ENCODE measurements around the gene PSMC5. TPM values are rescaled to one million over a fixed set of nuclear protein-coding genes. Genes with fewer than 3 reads are reported as not detected.

Gene PSMC5
- total RNA-seq, 1 donor from 2014 or later = 195 TPM

DNA sequence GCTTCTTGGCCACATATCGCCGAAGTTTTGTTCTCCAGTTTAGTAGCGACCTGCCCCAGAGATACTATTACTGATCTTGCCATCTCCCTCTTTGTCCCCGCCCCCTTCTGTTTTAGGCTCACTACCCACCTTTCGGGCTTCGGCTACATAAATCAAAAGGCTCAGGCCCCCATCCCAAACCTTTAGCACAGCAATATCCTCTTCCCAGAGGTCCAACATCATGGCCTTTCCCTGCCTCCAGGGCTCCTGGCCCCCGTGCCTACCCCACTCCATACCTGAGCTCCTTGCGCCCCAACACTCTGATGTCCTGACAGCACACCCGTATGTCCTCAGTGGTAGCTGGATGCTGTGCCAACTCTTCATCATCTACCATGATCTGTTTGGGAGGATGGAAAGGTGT is 2.9 kb upstream of the PSMC5 start:
- Mint-ChIP-seq H3K4me3 (peak overlapping the region; percentile 9), H3K4me1 (ENCODE audit: low read depth) (peaks cover 72% of the 10 kb centered on the region), H3K27ac (peak overlapping the region; percentile 5)

GRCh38 chr17:63826468-63827001 is 696 bp upstream of the PSMC5 start:
- H3K36me3 Mint-ChIP-seq (ENCODE audit: low read depth) = peaks cover 78% of the 10 kb centered on the region

More for the DNA sequence above, 2.9 kb upstream of the PSMC5 start:
- no peak for DNase-seq (ENCODE audit: low spot score)
- H3K27me3 Mint-ChIP-seq (ENCODE audit: insufficient read depth) = no peaks in the 10 kb centered on the region
- H3K9me3 Mint-ChIP-seq = no peaks in the 10 kb centered on the region
- H3K36me3 Mint-ChIP-seq (ENCODE audit: low read depth) = peaks cover 75% of the 10 kb centered on the region
- intact Hi-C loops (cut with micrococcal nuclease) = loop anchor here (10.0 kb wide), 1 partner anchor 400 kb away; no protein-coding TSS in a partner anchor

DNA sequence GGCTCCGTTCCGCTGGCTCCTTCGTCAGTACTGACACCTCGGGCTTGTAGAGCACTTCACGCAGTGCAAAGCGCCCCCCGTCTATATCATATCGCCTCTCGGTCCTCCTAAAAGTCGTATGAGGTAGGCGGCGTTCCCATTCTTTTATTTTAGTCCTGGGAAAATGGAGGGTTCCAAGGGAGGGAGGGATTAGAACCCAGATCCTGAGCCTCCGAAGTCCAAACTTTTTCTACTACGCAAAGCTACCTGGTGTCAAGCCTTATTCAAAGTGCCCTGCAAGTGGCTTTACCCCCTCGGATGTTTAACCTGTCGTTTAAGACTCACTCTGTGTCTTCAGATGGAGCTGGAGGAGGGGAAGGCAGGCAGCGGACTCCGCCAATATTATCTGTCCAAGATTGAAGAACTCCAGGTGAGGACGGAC is 580 bp downstream of the PSMC5 start:
- Mint-ChIP-seq H3K27ac (peak overlapping the region; percentile 98), H3K4me3 (peak overlapping the region; percentile 96), H3K27me3 (ENCODE audit: insufficient read depth) (no peaks in the 10 kb centered on the region), H3K9me3 (no peaks in the 10 kb centered on the region), H3K36me3 (ENCODE audit: low read depth) (peaks cover 75% of the 10 kb centered on the region), H3K4me1 (ENCODE audit: low read depth) (peaks cover 68% of the 10 kb centered on the region)
- DNase-seq (ENCODE audit: low spot score) = no peak
- intact Hi-C loops (cut with micrococcal nuclease) = loop anchor here (1.0 to 10.0 kb wide), 9 partner anchors 7 to 1899 kb away; partner anchors contain the start of genes CCDC47, CEP95, DDX5 and MAP3K3

More at GRCh38 chr17:63826468-63827001, 696 bp upstream of the PSMC5 start:
- Mint-ChIP-seq H3K27ac (peak overlapping the region; percentile 98), H3K27me3 (ENCODE audit: insufficient read depth) (no peaks in the 10 kb centered on the region), H3K9me3 (no peaks in the 10 kb centered on the region), H3K4me1 (ENCODE audit: low read depth) (peaks cover 75% of the 10 kb centered on the region), H3K4me3 (peak overlapping the region; percentile 96)
- no peak for DNase-seq (ENCODE audit: low spot score)
- intact Hi-C loops (cut with micrococcal nuclease) = loop anchor here (1.0 to 10.0 kb wide), 9 partner anchors 9 to 1898 kb away; partner anchors contain the start of genes CCDC47, CEP95, DDX5 and MAP3K3

DNA sequence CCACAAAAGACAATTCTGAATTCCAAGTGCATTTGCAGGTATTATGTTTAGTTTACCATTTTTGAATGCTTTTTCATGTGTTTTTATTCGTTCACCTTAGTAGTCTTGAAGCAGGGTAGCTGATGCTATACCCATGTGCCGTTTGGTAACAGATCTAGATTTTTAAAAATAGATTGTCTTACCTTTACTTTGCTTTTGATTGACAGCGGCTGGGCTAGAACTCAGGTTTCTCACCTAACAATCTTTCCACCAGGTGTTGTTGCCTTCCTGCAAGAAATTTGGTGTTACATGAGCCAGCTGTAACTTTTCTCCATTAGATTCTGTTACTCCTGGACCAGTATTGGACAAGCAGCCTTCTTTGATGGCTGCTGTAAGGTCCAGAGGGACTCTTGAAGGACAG is 1.7 kb downstream of the PSMC5 start:
- Mint-ChIP-seq H3K4me3 (peak overlapping the region; percentile 67), H3K27ac (no peak overlapping the region), H3K27me3 (ENCODE audit: insufficient read depth) (no peaks in the 10 kb centered on the region), H3K9me3 (no peaks in the 10 kb centered on the region), H3K4me1 (ENCODE audit: low read depth) (peaks cover 58% of the 10 kb centered on the region), H3K36me3 (ENCODE audit: low read depth) (peaks cover 75% of the 10 kb centered on the region)
- no peak for DNase-seq (ENCODE audit: low spot score)
- intact Hi-C loops (cut with micrococcal nuclease) = loop anchor here (5.0 to 10.0 kb wide), 3 partner anchors 207 to 678 kb away; partner anchors contain the start of genes CEP95, DDX5 and MAP3K3

DNA sequence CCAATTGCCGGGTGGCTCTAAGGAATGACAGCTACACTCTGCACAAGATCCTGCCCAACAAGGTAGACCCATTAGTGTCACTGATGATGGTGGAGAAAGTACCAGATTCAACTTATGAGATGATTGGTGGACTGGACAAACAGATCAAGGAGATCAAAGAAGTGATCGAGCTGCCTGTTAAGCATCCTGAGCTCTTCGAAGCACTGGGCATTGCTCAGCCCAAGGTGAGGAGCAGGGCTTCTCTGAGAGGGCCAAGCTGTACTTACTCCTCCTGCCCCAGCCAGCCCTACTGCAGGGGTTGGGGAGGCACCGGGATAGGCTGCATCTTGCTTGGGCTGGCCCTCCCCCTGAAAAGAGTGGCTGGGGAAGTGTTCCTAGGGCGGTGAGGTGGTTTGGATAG is 3.0 kb downstream of the PSMC5 start:
- Mint-ChIP-seq H3K27ac (no peak overlapping the region), H3K9me3 (no peaks in the 10 kb centered on the region), H3K27me3 (ENCODE audit: insufficient read depth) (no peaks in the 10 kb centered on the region), H3K4me1 (ENCODE audit: low read depth) (peaks cover 53% of the 10 kb centered on the region), H3K4me3 (peak overlapping the region; percentile 4), H3K36me3 (ENCODE audit: low read depth) (peaks cover 71% of the 10 kb centered on the region)
- DNase-seq (ENCODE audit: low spot score) = no peak
- intact Hi-C loops (cut with micrococcal nuclease) = no loop called here

DNA sequence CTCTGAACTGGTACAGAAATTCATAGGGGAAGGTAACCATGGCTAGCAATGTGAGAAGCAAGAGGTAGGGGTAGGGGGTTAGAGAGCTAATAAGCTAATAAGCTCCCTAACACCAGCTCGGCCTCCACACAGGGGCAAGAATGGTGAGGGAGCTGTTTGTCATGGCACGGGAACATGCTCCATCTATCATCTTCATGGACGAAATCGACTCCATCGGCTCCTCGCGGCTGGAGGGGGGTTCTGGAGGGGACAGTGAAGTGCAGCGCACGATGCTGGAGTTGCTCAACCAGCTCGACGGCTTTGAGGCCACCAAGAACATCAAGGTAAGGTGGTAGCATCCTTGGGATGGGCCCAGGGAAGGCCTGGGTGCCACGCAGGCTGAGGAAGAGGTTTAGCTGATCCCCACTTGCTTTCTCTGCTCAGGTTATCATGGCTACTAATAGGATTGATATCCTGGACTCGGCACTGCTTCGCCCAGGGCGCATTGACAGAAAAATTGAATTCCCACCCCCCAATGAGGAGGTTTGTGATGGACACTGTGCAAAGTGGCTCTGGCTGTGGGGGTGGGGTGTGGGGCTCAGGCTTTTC is 3.8 kb downstream of the PSMC5 start:
- intact Hi-C loops (cut with micrococcal nuclease) = no loop called here
- no peak for DNase-seq (ENCODE audit: low spot score)
- H3K36me3 Mint-ChIP-seq (ENCODE audit: low read depth) = peaks cover 71% of the 10 kb centered on the region
- peak overlapping the region; percentile 29 for H3K27ac Mint-ChIP-seq
- peaks cover 53% of the 10 kb centered on the region for H3K4me1 Mint-ChIP-seq (ENCODE audit: low read depth)
- H3K27me3 Mint-ChIP-seq (ENCODE audit: insufficient read depth) = no peaks in the 10 kb centered on the region
- H3K9me3 Mint-ChIP-seq = no peaks in the 10 kb centered on the region
- H3K4me3 Mint-ChIP-seq = no peak overlapping the region

- Mint-ChIP-seq H3K4me3 (no peak overlapping the region), H3K27ac (peak overlapping the region; percentile 40), H3K27me3 (ENCODE audit: insufficient read depth) (no peaks in the 10 kb centered on the region), H3K4me1 (ENCODE audit: low read depth) (peaks cover 53% of the 10 kb centered on the region), H3K9me3 (no peaks in the 10 kb centered on the region), H3K36me3 (ENCODE audit: low read depth) (peaks cover 67% of the 10 kb centered on the region)
- DNase-seq (ENCODE audit: low spot score) = no peak
- intact Hi-C loops (cut with micrococcal nuclease) = no loop called here
Measured at GRCh38 chr17:63831505-63831904, 4.3 kb downstream of the PSMC5 start.

GRCh38 chr17:63832014-63832413 is 4.8 kb downstream of the PSMC5 start:
- H3K9me3 Mint-ChIP-seq = no peaks in the 10 kb centered on the region
- H3K36me3 Mint-ChIP-seq (ENCODE audit: low read depth) = peaks cover 68% of the 10 kb centered on the region
- H3K27ac Mint-ChIP-seq = no peak overlapping the region
- DNase-seq (ENCODE audit: low spot score) = no peak
- H3K27me3 Mint-ChIP-seq (ENCODE audit: insufficient read depth) = no peaks in the 10 kb centered on the region
- H3K4me3 Mint-ChIP-seq = no peak overlapping the region
- intact Hi-C loops (cut with micrococcal nuclease) = no loop called here
- H3K4me1 Mint-ChIP-seq (ENCODE audit: low read depth) = peaks cover 53% of the 10 kb centered on the region

DNA sequence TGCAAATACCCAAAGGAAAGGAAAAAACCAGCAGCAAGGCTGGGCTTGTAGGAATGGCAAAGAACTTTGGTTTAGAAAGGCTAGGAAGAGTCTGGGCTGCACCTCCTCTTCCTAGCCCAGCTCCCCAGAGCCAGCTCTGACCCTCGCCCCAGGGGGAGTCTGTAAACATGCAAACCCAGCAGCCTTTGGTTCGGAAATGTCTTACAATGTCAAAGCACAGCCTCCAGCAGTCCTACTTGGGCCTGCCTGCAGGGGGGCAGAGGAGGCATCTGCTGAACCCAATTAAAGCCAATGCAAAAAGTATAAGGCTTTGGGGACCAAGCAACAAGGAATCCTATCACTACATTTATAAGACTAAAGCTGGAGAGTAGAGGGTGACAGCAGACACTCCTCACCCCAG is 5.2 kb downstream of the PSMC5 start:
- Mint-ChIP-seq H3K36me3 (ENCODE audit: low read depth) (peaks cover 70% of the 10 kb centered on the region), H3K27ac (no peak overlapping the region), H3K9me3 (no peaks in the 10 kb centered on the region), H3K4me3 (no peak overlapping the region), H3K4me1 (ENCODE audit: low read depth) (peaks cover 53% of the 10 kb centered on the region), H3K27me3 (ENCODE audit: insufficient read depth) (no peaks in the 10 kb centered on the region)
- intact Hi-C loops (cut with micrococcal nuclease) = no loop called here
- no peak for DNase-seq (ENCODE audit: low spot score)

- DNase-seq (ENCODE audit: low spot score) = no peak
- Mint-ChIP-seq H3K27ac (no peak overlapping the region), H3K4me1 (ENCODE audit: low read depth) (peaks cover 48% of the 10 kb centered on the region), H3K9me3 (no peaks in the 10 kb centered on the region), H3K4me3 (no peak overlapping the region), H3K36me3 (ENCODE audit: low read depth) (peaks cover 67% of the 10 kb centered on the region), H3K27me3 (ENCODE audit: insufficient read depth) (no peaks in the 10 kb centered on the region)
- intact Hi-C loops (cut with micrococcal nuclease) = no loop called here
Measured at GRCh38 chr17:63833026-63833740, 6.0 kb downstream of the PSMC5 start.

DNA sequence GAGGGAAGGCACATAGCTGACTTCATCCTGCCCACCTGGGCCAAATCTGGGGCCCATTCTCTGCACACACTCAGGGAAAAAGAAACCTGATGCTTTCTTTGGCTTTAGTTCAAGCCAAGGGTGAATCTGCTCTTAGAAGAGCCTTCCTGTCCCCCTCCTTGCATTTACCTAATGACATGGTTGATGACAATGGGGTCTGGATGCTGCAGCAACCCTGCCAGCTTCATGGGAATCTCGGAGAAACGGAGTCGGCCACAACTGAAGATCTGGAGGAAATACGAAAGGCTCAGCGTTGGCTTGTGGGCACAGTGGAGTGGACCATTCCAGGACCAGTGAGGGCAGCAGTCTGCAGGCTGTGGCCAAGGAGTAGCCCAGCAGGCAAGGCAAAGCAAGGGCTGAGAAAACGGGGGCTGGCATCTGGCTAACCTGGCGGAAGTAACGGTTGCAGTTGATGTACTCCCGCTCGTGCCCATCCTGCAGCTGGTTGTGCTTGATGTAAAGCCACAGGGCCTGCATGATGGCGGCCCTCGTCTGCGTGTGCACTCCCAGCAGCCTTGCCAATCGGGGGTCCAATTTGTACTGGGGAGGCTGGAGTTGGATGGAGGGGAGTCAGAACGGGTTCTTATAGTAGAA is 6.6 kb downstream of the PSMC5 start:
- H3K27ac Mint-ChIP-seq = no peak overlapping the region
- intact Hi-C loops (cut with micrococcal nuclease) = no loop called here
- H3K27me3 Mint-ChIP-seq (ENCODE audit: insufficient read depth) = no peaks in the 10 kb centered on the region
- no peak for DNase-seq (ENCODE audit: low spot score)
- H3K4me3 Mint-ChIP-seq = no peak overlapping the region
- H3K4me1 Mint-ChIP-seq (ENCODE audit: low read depth) = peaks cover 41% of the 10 kb centered on the region
- peaks cover 65% of the 10 kb centered on the region for H3K36me3 Mint-ChIP-seq (ENCODE audit: low read depth)
- no peaks in the 10 kb centered on the region for H3K9me3 Mint-ChIP-seq

GRCh38 chr17:63834431-63835166 is 7.4 kb downstream of the PSMC5 start:
- Mint-ChIP-seq H3K9me3 (no peaks in the 10 kb centered on the region), H3K27me3 (ENCODE audit: insufficient read depth) (no peaks in the 10 kb centered on the region), H3K4me3 (no peak overlapping the region), H3K27ac (peak overlapping the region; percentile 81), H3K36me3 (ENCODE audit: low read depth) (peaks cover 58% of the 10 kb centered on the region), H3K4me1 (ENCODE audit: low read depth) (peaks cover 40% of the 10 kb centered on the region)
- peak; percentile 54 for DNase-seq (ENCODE audit: low spot score)
- intact Hi-C loops (cut with micrococcal nuclease) = loop anchor here (1.0 kb wide), 1 partner anchor 7 kb away; the partner anchor contains the start of genes FTSJ3 and PSMC5

Data from activated T-helper 1 cell treated with anti-CD3 and anti-CD28 coated beads, Interleukin-12 subunit alpha, Interleukin-12 subunit beta, Interleukin-2, Interleukin-4 antibody, amounts not matched to agents 30 ng/mL and 10 ng/mL and 1 ng/mL, durations not matched to agents 14 hours and 24 hours and 36 hours (primary cell).